GM19467 (cell line): ENCODE data around the gene SEMA6A.
A peak's percentile ranks its signal among the peaks of the same experiment; 100 is the strongest.

Experiments
- ATAC-seq: cut with Tn5 transposase; IDR thresholded peaks from one replicate; pipeline ENCODE4 v1.9.1; 2021; ENCODE audit warnings: mild to moderate bottlenecking, moderate library complexity; ENCODE audit not compliant: unreplicated experiment

SEMA6A gene

GRCh38 chr5:116467465-116467843 lies 107.2 kb downstream of the SEMA6A start:
- ATAC-seq, result no peak

GRCh38 chr5:116466727-116467464 lies 107.7 kb downstream of the SEMA6A start:
- no peak for ATAC-seq

- no peak for ATAC-seq
Measured at GRCh38 chr5:116465411-116465810, 109.2 kb downstream of the SEMA6A start.

GRCh38 chr5:116464144-116464708 lies 110.4 kb downstream of the SEMA6A start:
- no peak for ATAC-seq

- no peak for ATAC-seq
Measured at GRCh38 chr5:116462500-116462899, 112.1 kb downstream of the SEMA6A start.

- ATAC-seq, result no peak
Measured at GRCh38 chr5:116459301-116459700, 115.3 kb downstream of the SEMA6A start.

- no peak for ATAC-seq
Measured at GRCh38 chr5:116457062-116457461, 117.6 kb downstream of the SEMA6A start.

GRCh38 chr5:116456036-116456435 lies 118.6 kb downstream of the SEMA6A start:
- ATAC-seq, result no peak

GRCh38 chr5:116455061-116455460 lies 119.6 kb downstream of the SEMA6A start:
- no peak for ATAC-seq

GRCh38 chr5:116454417-116454927 lies 120.2 kb downstream of the SEMA6A start:
- peak; percentile 99 for ATAC-seq

- ATAC-seq, result no peak
Measured at GRCh38 chr5:116453988-116454411, 120.6 kb downstream of the SEMA6A start.

- no peak for ATAC-seq
Measured at GRCh38 chr5:116452774-116453368, 121.8 kb downstream of the SEMA6A start.

GRCh38 chr5:116451905-116452450 lies 122.6 kb downstream of the SEMA6A start:
- ATAC-seq, result no peak

- no peak for ATAC-seq
Measured at GRCh38 chr5:116451066-116451465, 123.6 kb downstream of the SEMA6A start.

GRCh38 chr5:116449458-116449857 lies 125.2 kb downstream of the SEMA6A start:
- no peak for ATAC-seq

GRCh38 chr5:116448870-116449427 lies 125.7 kb downstream of the SEMA6A start:
- ATAC-seq, result no peak

- no peak for ATAC-seq
Measured at GRCh38 chr5:116448450-116448849, 126.2 kb downstream of the SEMA6A start.

- ATAC-seq, result no peak
Measured at GRCh38 chr5:116446356-116447005, 128.1 kb downstream of the SEMA6A start.

GRCh38 chr5:116445311-116445710 lies 129.3 kb downstream of the SEMA6A start:
- no peak for ATAC-seq

GRCh38 chr5:116444373-116445295 lies 130.0 kb downstream of the SEMA6A start:
- no peak for ATAC-seq
